Transverse colon (tissue), 4 donors: ENCODE measurements around the gene LGALS3BP.

ENCODE experiments used
- CTCF ChIP-seq, 5 experiments: fragments of 200-600 bp in 3 of 5; fragments of 450-650 bp in 2 of 5; sonication (generic) in 3 of 5; IDR thresholded peaks; 1 replicate in 2 of 5; 2 replicates in 3 of 5; pipeline ENCODE4 v1.5.1; 2016 to 2017; ENCODE audit warnings: antibody characterized with exemption in 5 of 5, inconsistent platforms in 3 of 5, mild to moderate bottlenecking in 2 of 5, moderate library complexity in 1 of 5
- POLR2A ChIP-seq: fragments of 450-650 bp; IDR thresholded peaks from one replicate; pipeline ENCODE4 v1.6.1; 2016; ENCODE audit warnings: antibody characterized with exemption, mild to moderate bottlenecking, moderate library complexity
- POLR2AphosphoS5 ChIP-seq, 3 donors: sonication (generic); formaldehyde crosslinking; IDR thresholded peaks; one replicate each; pipeline ENCODE4 v1.6.1; 2016; ENCODE audit warnings: antibody characterized with exemption in 3 of 3

- TF ChIP-seq CTCF (IDR thresholded peaks at IDR 0.05) (no peak), POLR2A (no peak), POLR2AphosphoS5 (IDR thresholded peaks at IDR 0.05) (no peak)
Observed at GRCh38 chr17:78944026-78944425, 35.7 kb downstream of the LGALS3BP start.
